OCI-LY1 (cell line): ENCODE measurements around the gene ANAPC5.

ENCODE experiments used
- EZH2 ChIP-seq: fragments of 200-600 bp; sonication (generic), shearing (Covaris generic); IDR thresholded peaks from 2 replicates; pipeline ENCODE4 v1.8.0; 2017; ENCODE audit warnings: borderline replicate concordance, mixed run types, mild to moderate bottlenecking, antibody characterized with exemption, low read length, moderate library complexity, mixed read lengths
- TF ChIP-seq, protein P1 (sequence below): fragments of 200-600 bp; sonication (generic), shearing (Covaris generic); IDR thresholded peaks from 2 replicates; pipeline ENCODE4 v1.5.1; 2017; ENCODE audit warnings: mild to moderate bottlenecking, antibody characterized with exemption, low read length, moderate library complexity, mixed read lengths

- TF ChIP-seq, protein P1, sequence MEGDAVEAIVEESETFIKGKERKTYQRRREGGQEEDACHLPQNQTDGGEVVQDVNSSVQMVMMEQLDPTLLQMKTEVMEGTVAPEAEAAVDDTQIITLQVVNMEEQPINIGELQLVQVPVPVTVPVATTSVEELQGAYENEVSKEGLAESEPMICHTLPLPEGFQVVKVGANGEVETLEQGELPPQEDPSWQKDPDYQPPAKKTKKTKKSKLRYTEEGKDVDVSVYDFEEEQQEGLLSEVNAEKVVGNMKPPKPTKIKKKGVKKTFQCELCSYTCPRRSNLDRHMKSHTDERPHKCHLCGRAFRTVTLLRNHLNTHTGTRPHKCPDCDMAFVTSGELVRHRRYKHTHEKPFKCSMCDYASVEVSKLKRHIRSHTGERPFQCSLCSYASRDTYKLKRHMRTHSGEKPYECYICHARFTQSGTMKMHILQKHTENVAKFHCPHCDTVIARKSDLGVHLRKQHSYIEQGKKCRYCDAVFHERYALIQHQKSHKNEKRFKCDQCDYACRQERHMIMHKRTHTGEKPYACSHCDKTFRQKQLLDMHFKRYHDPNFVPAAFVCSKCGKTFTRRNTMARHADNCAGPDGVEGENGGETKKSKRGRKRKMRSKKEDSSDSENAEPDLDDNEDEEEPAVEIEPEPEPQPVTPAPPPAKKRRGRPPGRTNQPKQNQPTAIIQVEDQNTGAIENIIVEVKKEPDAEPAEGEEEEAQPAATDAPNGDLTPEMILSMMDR, result no peak
- TF ChIP-seq EZH2, result no peak
Measured at GRCh38 chr12:121330692-121331091, 21.5 kb downstream of the ANAPC5 start.
